ENCODE results near the gene KCTD3.

DNA sequence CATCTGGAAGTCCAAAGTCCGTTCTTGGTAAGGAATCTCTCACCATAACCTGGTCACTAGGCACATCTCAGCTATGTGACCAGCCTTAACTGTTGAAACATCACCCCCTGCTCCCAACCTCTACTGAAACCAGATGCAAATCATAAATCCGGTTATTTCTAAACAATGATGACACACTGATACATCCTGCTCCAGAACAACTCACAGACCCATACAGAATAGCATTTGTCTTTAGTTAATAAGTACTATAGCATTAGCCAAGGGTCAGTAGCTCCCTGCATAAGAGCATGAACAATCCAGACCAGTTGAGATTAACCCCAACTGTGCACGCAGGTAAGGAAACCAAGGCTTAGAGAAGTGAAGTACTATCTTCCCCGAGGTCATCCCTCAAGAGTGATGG is 38.0 kb upstream of the KCTD3 start:
- TF ChIP-seq POLR2A (IDR thresholded peaks at IDR 0.05; ENCODE audit: borderline replicate concordance, extremely low read depth, insufficient read depth, insufficient read length) (no peak), JUND (IDR thresholded peaks at IDR 0.05) (no peak), EZH2 (IDR thresholded peaks at IDR 0.05) (no peak)
- TF ChIP-seq, protein P1, sequence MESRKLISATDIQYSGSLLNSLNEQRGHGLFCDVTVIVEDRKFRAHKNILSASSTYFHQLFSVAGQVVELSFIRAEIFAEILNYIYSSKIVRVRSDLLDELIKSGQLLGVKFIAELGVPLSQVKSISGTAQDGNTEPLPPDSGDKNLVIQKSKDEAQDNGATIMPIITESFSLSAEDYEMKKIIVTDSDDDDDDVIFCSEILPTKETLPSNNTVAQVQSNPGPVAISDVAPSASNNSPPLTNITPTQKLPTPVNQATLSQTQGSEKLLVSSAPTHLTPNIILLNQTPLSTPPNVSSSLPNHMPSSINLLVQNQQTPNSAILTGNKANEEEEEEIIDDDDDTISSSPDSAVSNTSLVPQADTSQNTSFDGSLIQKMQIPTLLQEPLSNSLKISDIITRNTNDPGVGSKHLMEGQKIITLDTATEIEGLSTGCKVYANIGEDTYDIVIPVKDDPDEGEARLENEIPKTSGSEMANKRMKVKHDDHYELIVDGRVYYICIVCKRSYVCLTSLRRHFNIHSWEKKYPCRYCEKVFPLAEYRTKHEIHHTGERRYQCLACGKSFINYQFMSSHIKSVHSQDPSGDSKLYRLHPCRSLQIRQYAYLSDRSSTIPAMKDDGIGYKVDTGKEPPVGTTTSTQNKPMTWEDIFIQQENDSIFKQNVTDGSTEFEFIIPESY (IDR thresholded peaks at IDR 0.05; ENCODE audit: extremely low read depth, insufficient replicate concordance, low read length): no peak
- TF ChIP-seq, protein P2, sequence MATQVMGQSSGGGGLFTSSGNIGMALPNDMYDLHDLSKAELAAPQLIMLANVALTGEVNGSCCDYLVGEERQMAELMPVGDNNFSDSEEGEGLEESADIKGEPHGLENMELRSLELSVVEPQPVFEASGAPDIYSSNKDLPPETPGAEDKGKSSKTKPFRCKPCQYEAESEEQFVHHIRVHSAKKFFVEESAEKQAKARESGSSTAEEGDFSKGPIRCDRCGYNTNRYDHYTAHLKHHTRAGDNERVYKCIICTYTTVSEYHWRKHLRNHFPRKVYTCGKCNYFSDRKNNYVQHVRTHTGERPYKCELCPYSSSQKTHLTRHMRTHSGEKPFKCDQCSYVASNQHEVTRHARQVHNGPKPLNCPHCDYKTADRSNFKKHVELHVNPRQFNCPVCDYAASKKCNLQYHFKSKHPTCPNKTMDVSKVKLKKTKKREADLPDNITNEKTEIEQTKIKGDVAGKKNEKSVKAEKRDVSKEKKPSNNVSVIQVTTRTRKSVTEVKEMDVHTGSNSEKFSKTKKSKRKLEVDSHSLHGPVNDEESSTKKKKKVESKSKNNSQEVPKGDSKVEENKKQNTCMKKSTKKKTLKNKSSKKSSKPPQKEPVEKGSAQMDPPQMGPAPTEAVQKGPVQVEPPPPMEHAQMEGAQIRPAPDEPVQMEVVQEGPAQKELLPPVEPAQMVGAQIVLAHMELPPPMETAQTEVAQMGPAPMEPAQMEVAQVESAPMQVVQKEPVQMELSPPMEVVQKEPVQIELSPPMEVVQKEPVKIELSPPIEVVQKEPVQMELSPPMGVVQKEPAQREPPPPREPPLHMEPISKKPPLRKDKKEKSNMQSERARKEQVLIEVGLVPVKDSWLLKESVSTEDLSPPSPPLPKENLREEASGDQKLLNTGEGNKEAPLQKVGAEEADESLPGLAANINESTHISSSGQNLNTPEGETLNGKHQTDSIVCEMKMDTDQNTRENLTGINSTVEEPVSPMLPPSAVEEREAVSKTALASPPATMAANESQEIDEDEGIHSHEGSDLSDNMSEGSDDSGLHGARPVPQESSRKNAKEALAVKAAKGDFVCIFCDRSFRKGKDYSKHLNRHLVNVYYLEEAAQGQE (IDR thresholded peaks at IDR 0.05; ENCODE audit: low read depth): no peak
- TF ChIP-seq, protein P3, sequence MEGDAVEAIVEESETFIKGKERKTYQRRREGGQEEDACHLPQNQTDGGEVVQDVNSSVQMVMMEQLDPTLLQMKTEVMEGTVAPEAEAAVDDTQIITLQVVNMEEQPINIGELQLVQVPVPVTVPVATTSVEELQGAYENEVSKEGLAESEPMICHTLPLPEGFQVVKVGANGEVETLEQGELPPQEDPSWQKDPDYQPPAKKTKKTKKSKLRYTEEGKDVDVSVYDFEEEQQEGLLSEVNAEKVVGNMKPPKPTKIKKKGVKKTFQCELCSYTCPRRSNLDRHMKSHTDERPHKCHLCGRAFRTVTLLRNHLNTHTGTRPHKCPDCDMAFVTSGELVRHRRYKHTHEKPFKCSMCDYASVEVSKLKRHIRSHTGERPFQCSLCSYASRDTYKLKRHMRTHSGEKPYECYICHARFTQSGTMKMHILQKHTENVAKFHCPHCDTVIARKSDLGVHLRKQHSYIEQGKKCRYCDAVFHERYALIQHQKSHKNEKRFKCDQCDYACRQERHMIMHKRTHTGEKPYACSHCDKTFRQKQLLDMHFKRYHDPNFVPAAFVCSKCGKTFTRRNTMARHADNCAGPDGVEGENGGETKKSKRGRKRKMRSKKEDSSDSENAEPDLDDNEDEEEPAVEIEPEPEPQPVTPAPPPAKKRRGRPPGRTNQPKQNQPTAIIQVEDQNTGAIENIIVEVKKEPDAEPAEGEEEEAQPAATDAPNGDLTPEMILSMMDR (IDR thresholded peaks at IDR 0.05 in 2 of 3, conservative IDR thresholded peaks at IDR 0.05 in 1 of 3; ENCODE audit: borderline replicate concordance in 1 of 3, insufficient read depth in 1 of 3, low read depth in 2 of 3, low read length in 2 of 3): no peak
- TF ChIP-seq, protein P4, sequence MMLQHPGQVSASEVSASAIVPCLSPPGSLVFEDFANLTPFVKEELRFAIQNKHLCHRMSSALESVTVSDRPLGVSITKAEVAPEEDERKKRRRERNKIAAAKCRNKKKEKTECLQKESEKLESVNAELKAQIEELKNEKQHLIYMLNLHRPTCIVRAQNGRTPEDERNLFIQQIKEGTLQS (IDR thresholded peaks at IDR 0.05): no peak
